ENCODE data around the gene DDR1. TPM values are rescaled to one million over a fixed set of nuclear protein-coding genes. Genes with fewer than 3 reads are reported as not detected.

Gene DDR1
- total and polyA plus RNA-seq, 2 experiments from 2014 or later, result 58.3 to 154 TPM

- TF ChIP-seq ZNF462 (CRISPR knock-in tag; IDR thresholded peaks at IDR 0.05) (no peak), CTCF (conservative IDR thresholded peaks at IDR 0.05; ENCODE audit: low read depth in 2 of 2) (no peak), STAT1 (IDR thresholded peaks at IDR 0.05; ENCODE audit: unreplicated experiment) (no peak)
Measured at GRCh38 chr6:30875244-30876038, 8.9 kb upstream of the DDR1 start (continued).

- H3K36me3 ChIP-seq (ENCODE audit: insufficient read depth), result 0 out of 2 replicates have a peak, but pooled peaks cover 6% of the 10 kb centered on the region
- H3K27me3 ChIP-seq (ENCODE audit: insufficient read depth), result no peaks in the 10 kb centered on the region
- no peak overlapping the region for H3K27ac ChIP-seq (ENCODE audit: low read depth)
- no peak for ATAC-seq
- no peak for DNase-seq (ENCODE audit: low spot score)
- peaks cover 13% of the 10 kb centered on the region; the same call in 1 of the 2 replicates for H3F3A ChIP-seq (replicated peaks; ENCODE audit: low read depth)
- Mint-ChIP-seq H3K27me3 (ENCODE audit: insufficient read depth, low read depth, poor library complexity) (peaks cover 14% of the 10 kb centered on the region), H3K9me3 (peaks cover 29% of the 10 kb centered on the region), H3K4me1 (peaks cover 34% of the 10 kb centered on the region), H3K4me3 (no peak overlapping the region), H3K27ac (no peak overlapping the region), H3K36me3 (ENCODE audit: low read depth) (peaks cover 35% of the 10 kb centered on the region)
- no peaks in the 10 kb centered on the region for H4K20me1 ChIP-seq (replicated peaks; ENCODE audit: insufficient read depth)
- peaks cover 21% of the 10 kb centered on the region for H3K9me2 ChIP-seq (ENCODE audit: insufficient read depth)
- no peak overlapping the region for H2AFZ ChIP-seq
- no peaks in the 10 kb centered on the region for H3K79me2 ChIP-seq (replicated peaks; ENCODE audit: insufficient read depth)
- H3K4me3 ChIP-seq, result no peak overlapping the region
- H3K4me1 ChIP-seq (ENCODE audit: insufficient read depth), result peaks cover 17% of the 10 kb centered on the region
- H3K4me2 ChIP-seq, result no peak overlapping the region
- TF ChIP-seq EZH2 (IDR thresholded peaks at IDR 0.05; ENCODE audit: low read depth, unreplicated experiment) (no peak), ZNF114 (CRISPR knock-in tag; IDR thresholded peaks at IDR 0.05) (no peak), ZNF331 (CRISPR knock-in tag; IDR thresholded peaks at IDR 0.05; ENCODE audit: low read depth) (no peak)
Measured at GRCh38 chr6:30876039-30876730, 8.1 kb upstream of the DDR1 start.

Measured in GM23338 (cell line).